ENCODE results near the gene PID1. TPM values are rescaled to one million over a fixed set of nuclear protein-coding genes. Genes with fewer than 3 reads are reported as not detected.
A peak's percentile ranks its signal among the peaks of the same experiment; 100 is the strongest.

The PID1 gene
- total and polyA plus RNA-seq, 5 experiments from 2014 or later: 0.18 TPM; not detected in 4

GRCh38 chr2:229275506-229275905 lies 4.4 kb upstream of the PID1 start:
- H3K27ac Mint-ChIP-seq: no peak overlapping the region
- peaks cover 0 to 1% (median 0%) of the 10 kb centered on the region in 9 donors for H3K9me3 Mint-ChIP-seq
- POLR2A ChIA-PET: no interaction called here
- DNase-seq (no peak), ATAC-seq (no peak)
- H3K4me3 Mint-ChIP-seq: no peak overlapping the region
- peaks cover 0 to 3% (median 0%) of the 10 kb centered on the region in 4 donors for H3K4me1 Mint-ChIP-seq
- H3K27me3 Mint-ChIP-seq: peaks cover 14 to 34% (median 22%) of the 10 kb centered on the region in 5 donors
- H3K36me3 Mint-ChIP-seq: no peaks in the 10 kb centered on the region

GRCh38 chr2:229273723-229274338 lies 2.7 kb upstream of the PID1 start:
- H3K36me3 Mint-ChIP-seq: no peaks in the 10 kb centered on the region
- no peak overlapping the region for H3K4me3 Mint-ChIP-seq
- no peak overlapping the region for H3K27ac Mint-ChIP-seq
- no peak for ATAC-seq
- peaks cover 15 to 42% (median 28%) of the 10 kb centered on the region in 5 donors for H3K27me3 Mint-ChIP-seq
- H3K4me1 Mint-ChIP-seq: peaks cover 0 to 3% (median 0%) of the 10 kb centered on the region in 4 donors
- POLR2A ChIA-PET: no interaction called here
- peak in 1 of 10 donors; percentile 1 for DNase-seq
- H3K9me3 Mint-ChIP-seq: peaks cover 0 to 1% (median 0%) of the 10 kb centered on the region in 9 donors

- peaks cover 0 to 1% (median 0%) of the 10 kb centered on the region in 9 donors for H3K9me3 Mint-ChIP-seq
- DNase-seq (no peak), ATAC-seq (no peak)
- H3K4me3 Mint-ChIP-seq: peak overlapping the region in 1 of 10 donors; percentile 36
- H3K4me1 Mint-ChIP-seq: peaks cover 0 to 3% (median 0%) of the 10 kb centered on the region in 4 donors
- H3K27ac Mint-ChIP-seq: no peak overlapping the region
- no peaks in the 10 kb centered on the region for H3K36me3 Mint-ChIP-seq
- peaks cover 17 to 49% (median 30%) of the 10 kb centered on the region in 5 donors for H3K27me3 Mint-ChIP-seq
- POLR2A ChIA-PET: no interaction called here
Measured at GRCh38 chr2:229273006-229273722, 2.1 kb upstream of the PID1 start.

- H3K9me3 Mint-ChIP-seq: no peaks in the 10 kb centered on the region
- H3K27me3 Mint-ChIP-seq: peaks cover 13 to 39% (median 30%) of the 10 kb centered on the region in 5 donors
- H3K36me3 Mint-ChIP-seq: no peaks in the 10 kb centered on the region
- H3K27ac Mint-ChIP-seq: no peak overlapping the region
- ATAC-seq (no peak), DNase-seq (no peak)
- no peak overlapping the region for H3K4me3 Mint-ChIP-seq
- POLR2A ChIA-PET: no interaction called here
- peaks cover 0 to 3% (median 0%) of the 10 kb centered on the region in 4 donors for H3K4me1 Mint-ChIP-seq
Measured at GRCh38 chr2:229269941-229270340, 1.1 kb downstream of the PID1 start.

- ATAC-seq (no peak), DNase-seq (no peak)
- Mint-ChIP-seq H3K4me3 (no peak overlapping the region), H3K36me3 (no peaks in the 10 kb centered on the region), H3K9me3 (no peaks in the 10 kb centered on the region), H3K27me3 (peaks cover 13 to 39% (median 30%) of the 10 kb centered on the region in 5 donors), H3K27ac (no peak overlapping the region), H3K4me1 (peaks cover 0 to 3% (median 0%) of the 10 kb centered on the region in 4 donors)
- POLR2A ChIA-PET: interaction anchor here (0.5 kb wide), 1 partner anchor 95 kb away, joined by 5 read pairs; no protein-coding TSS in a partner anchor
Measured at GRCh38 chr2:229269146-229269545, 1.9 kb downstream of the PID1 start.

GRCh38 chr2:229268626-229269025 lies 2.5 kb downstream of the PID1 start:
- peaks cover 0 to 3% (median 0%) of the 10 kb centered on the region in 4 donors for H3K4me1 Mint-ChIP-seq
- ATAC-seq (no peak), DNase-seq (no peak)
- H3K9me3 Mint-ChIP-seq: no peaks in the 10 kb centered on the region
- H3K27ac Mint-ChIP-seq: no peak overlapping the region
- POLR2A ChIA-PET: interaction anchor here (0.5 kb wide), 1 partner anchor 96 kb away, joined by 5 read pairs; no protein-coding TSS in a partner anchor
- no peaks in the 10 kb centered on the region for H3K36me3 Mint-ChIP-seq
- H3K4me3 Mint-ChIP-seq: no peak overlapping the region
- H3K27me3 Mint-ChIP-seq: peaks cover 13 to 39% (median 29%) of the 10 kb centered on the region in 5 donors

GRCh38 chr2:229267080-229267479 lies 4.0 kb downstream of the PID1 start:
- no peak for ATAC-seq
- POLR2A ChIA-PET: interaction anchor here (0.6 kb wide), 1 partner anchor 434 kb away, joined by 4 read pairs; no protein-coding TSS in a partner anchor
- Mint-ChIP-seq H3K36me3 (no peaks in the 10 kb centered on the region), H3K4me1 (no peaks in the 10 kb centered on the region), H3K9me3 (peaks cover 0 to 10% (median 0%) of the 10 kb centered on the region in 9 donors), H3K27me3 (peaks cover 4 to 24% (median 22%) of the 10 kb centered on the region in 5 donors), H3K4me3 (no peak overlapping the region), H3K27ac (no peak overlapping the region)
- no peak for DNase-seq

GRCh38 chr2:229265727-229266126 lies 5.4 kb downstream of the PID1 start:
- Mint-ChIP-seq H3K27me3 (peaks cover 0 to 18% (median 15%) of the 10 kb centered on the region in 5 donors), H3K4me1 (no peaks in the 10 kb centered on the region), H3K9me3 (peaks cover 2 to 11% (median 5%) of the 10 kb centered on the region in 9 donors), H3K4me3 (no peak overlapping the region), H3K27ac (no peak overlapping the region), H3K36me3 (no peaks in the 10 kb centered on the region)
- ATAC-seq (no peak), DNase-seq (no peak)
- POLR2A ChIA-PET: no interaction called here

GRCh38 chr2:229261599-229261998 lies 9.5 kb downstream of the PID1 start:
- no peak for ATAC-seq
- H3K36me3 Mint-ChIP-seq: peaks cover 0 to 5% (median 0%) of the 10 kb centered on the region in 3 donors
- POLR2A ChIA-PET: no interaction called here
- H3K4me1 Mint-ChIP-seq: no peaks in the 10 kb centered on the region
- H3K27me3 Mint-ChIP-seq: peaks cover 0 to 8% (median 0%) of the 10 kb centered on the region in 5 donors
- H3K4me3 Mint-ChIP-seq: no peak overlapping the region
- H3K27ac Mint-ChIP-seq: no peak overlapping the region
- DNase-seq: no peak
- peaks cover 5 to 29% (median 10%) of the 10 kb centered on the region in 9 donors for H3K9me3 Mint-ChIP-seq

GRCh38 chr2:229261076-229261475 lies 10.0 kb downstream of the PID1 start:
- POLR2A ChIA-PET: no interaction called here
- DNase-seq: no peak
- Mint-ChIP-seq H3K27me3 (peaks cover 0 to 8% (median 0%) of the 10 kb centered on the region in 5 donors), H3K36me3 (peaks cover 0 to 5% (median 0%) of the 10 kb centered on the region in 3 donors), H3K4me1 (no peaks in the 10 kb centered on the region), H3K4me3 (no peak overlapping the region), H3K27ac (no peak overlapping the region), H3K9me3 (peaks cover 5 to 29% (median 10%) of the 10 kb centered on the region in 9 donors)
- ATAC-seq: no peak

- H3K27ac Mint-ChIP-seq: no peak overlapping the region
- H3K27me3 Mint-ChIP-seq: peaks cover 0 to 8% (median 0%) of the 10 kb centered on the region in 5 donors
- H3K36me3 Mint-ChIP-seq: peaks cover 0 to 5% (median 0%) of the 10 kb centered on the region in 3 donors
- no peak overlapping the region for H3K4me3 Mint-ChIP-seq
- no peak for ATAC-seq
- DNase-seq: no peak
- peaks cover 5 to 29% (median 10%) of the 10 kb centered on the region in 9 donors for H3K9me3 Mint-ChIP-seq
- H3K4me1 Mint-ChIP-seq: no peaks in the 10 kb centered on the region
- POLR2A ChIA-PET: no interaction called here
Measured at GRCh38 chr2:229257985-229258384, 13.1 kb downstream of the PID1 start.

- ATAC-seq (no peak), DNase-seq (no peak)
- POLR2A ChIA-PET: no interaction called here
- H3K4me3 Mint-ChIP-seq: no peak overlapping the region
- peaks cover 2 to 29% (median 10%) of the 10 kb centered on the region in 9 donors for H3K9me3 Mint-ChIP-seq
- no peak overlapping the region for H3K27ac Mint-ChIP-seq
- peaks cover 0 to 5% (median 0%) of the 10 kb centered on the region in 3 donors for H3K36me3 Mint-ChIP-seq
- H3K27me3 Mint-ChIP-seq: peaks cover 0 to 8% (median 0%) of the 10 kb centered on the region in 5 donors
- H3K4me1 Mint-ChIP-seq: no peaks in the 10 kb centered on the region
Measured at GRCh38 chr2:229256376-229256775, 14.7 kb downstream of the PID1 start.

GRCh38 chr2:229254206-229254605 lies 16.9 kb downstream of the PID1 start:
- H3K4me1 Mint-ChIP-seq: no peaks in the 10 kb centered on the region
- ATAC-seq: no peak
- peaks cover 0 to 10% (median 0%) of the 10 kb centered on the region in 5 donors for H3K27me3 Mint-ChIP-seq

More at GRCh38 chr2:229254206-229254605, 16.9 kb downstream of the PID1 start:
- H3K9me3 Mint-ChIP-seq: peaks cover 0 to 14% (median 3%) of the 10 kb centered on the region in 9 donors
- no peak overlapping the region for H3K27ac Mint-ChIP-seq
- DNase-seq: no peak
- H3K36me3 Mint-ChIP-seq: peaks cover 0 to 5% (median 0%) of the 10 kb centered on the region in 3 donors
- no peak overlapping the region for H3K4me3 Mint-ChIP-seq
- POLR2A ChIA-PET: no interaction called here
